Ramos (cell line): ENCODE results near the gene CYYR1.

Experiments
- in situ Hi-C: fragments of 300-500 bp; cut with MboI; formaldehyde crosslinking; loops from one replicate; pipeline ENCODE4 v1.14.3; 2022; ENCODE audit warnings: low sequenced_read_pairs; ENCODE audit not compliant: unreplicated experiment

CYYR1 gene

GRCh38 chr21:26555540-26556146 lies 17.4 kb downstream of the CYYR1 start:
- in situ Hi-C loops, result no loop called here

- in situ Hi-C loops, result no loop called here
These were observed 18.7 kb downstream of the CYYR1 start for GRCh38 chr21:26554365-26554764.

DNA sequence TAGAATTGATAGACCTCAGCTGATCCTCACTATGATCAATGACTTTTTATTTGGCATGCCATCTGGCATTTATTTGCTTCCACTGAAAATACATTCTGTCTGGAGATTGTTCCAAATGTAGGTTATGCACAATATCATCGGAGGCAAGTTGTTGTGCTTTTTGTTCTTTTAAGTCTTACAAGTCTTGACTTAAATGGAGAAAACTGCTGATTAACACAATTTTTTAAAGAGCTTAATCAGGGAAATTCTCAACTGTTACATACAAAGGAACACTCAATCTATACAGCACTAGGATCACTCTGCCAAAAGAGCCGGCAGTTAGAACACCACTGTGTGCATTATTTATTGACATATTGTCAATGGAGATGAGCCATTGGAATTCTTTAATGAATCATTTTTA lies 19.2 kb downstream of the CYYR1 start:
- in situ Hi-C loops, result no loop called here

DNA sequence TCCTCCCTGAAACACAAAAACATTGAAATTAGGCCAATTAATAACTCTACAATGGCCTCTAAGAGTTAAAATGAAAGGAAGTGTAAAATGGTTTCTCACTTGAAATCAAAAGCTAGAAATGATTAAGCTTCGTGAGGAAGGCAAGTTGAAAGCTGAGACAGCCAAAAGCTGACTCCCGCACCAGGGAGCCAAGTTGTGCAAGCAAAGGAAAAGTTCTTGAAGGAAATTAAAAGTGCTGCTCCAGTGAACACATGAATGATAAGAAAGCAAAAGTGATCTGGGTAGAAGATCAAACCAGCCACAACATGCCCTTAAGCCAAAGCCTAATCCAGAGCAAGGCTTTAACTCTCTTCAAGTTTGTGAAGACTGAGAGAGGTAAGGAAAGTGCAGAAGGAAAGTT lies 22.8 kb downstream of the CYYR1 start:
- in situ Hi-C loops, result no loop called here

- in situ Hi-C loops, result no loop called here
These were observed 26.5 kb downstream of the CYYR1 start for GRCh38 chr21:26546446-26547097.

DNA sequence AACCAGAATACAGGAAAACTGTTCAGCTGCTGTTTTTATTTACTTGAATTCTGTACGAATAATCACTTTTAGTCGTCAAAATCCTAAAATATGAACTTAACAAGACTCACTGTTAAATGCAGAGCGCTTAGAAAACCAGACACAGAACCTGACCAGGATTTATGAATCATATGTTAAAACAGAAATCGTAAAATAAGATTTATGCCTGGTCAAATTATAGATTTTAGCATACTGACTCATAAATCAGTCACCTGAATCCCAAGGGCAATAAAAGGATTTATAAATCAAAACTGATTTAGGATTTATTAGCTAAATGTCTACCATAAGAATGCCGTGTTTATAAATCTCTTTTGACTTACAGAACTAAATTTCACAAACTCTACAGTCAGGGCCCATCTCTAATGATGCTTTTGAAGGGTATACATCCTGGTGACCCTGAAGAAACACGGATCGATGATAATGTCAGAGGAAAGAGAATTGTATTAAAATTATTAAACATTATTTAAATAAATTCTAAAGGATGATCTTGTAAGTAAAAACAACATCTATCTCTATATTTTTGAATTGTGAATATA lies 28.8 kb downstream of the CYYR1 start:
- in situ Hi-C loops, result no loop called here

GRCh38 chr21:26540651-26541050 lies 32.4 kb downstream of the CYYR1 start:
- in situ Hi-C loops, result no loop called here

DNA sequence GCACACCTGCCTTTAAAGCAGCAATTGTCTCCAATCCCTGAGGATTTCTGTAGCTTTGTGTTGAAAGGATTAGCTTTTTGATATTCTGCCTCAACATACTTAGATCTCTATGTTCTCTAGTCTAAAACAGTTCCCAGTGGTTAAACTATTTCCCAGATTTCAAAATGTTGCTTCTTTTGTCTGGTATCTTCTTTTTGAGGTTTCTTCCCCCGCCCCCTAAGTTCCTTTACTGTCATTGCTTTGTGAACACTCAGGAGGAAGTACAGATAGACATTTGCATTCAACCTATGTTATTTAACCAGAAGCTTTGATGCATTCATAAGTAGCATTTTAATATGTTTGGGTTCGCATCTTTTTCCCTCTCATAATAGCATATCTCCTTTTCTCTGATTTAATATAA lies 33.5 kb downstream of the CYYR1 start:
- in situ Hi-C loops, result no loop called here

- in situ Hi-C loops, result no loop called here
These were observed 38.6 kb downstream of the CYYR1 start for GRCh38 chr21:26534517-26534916.

GRCh38 chr21:26532208-26532607 lies 40.9 kb downstream of the CYYR1 start:
- in situ Hi-C loops, result no loop called here

DNA sequence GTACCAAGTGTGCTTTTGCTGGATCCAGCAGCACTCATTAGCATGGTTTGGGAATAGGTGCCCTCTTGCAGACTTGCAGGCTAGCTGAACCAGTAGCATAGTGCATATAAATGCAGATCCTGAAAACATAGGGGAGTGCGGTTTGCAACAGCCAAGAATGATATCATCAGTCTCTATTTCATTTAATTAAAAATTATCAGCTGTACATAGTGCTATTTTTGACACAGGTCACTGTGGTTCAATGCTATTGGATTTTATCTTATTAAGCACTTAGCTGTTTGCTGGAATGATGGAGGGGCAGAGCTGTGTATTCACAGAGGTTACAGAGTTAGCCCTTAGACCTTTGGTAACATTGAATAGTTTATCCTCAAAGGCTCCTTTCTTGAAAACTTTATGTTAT lies 43.6 kb downstream of the CYYR1 start:
- in situ Hi-C loops, result no loop called here

DNA sequence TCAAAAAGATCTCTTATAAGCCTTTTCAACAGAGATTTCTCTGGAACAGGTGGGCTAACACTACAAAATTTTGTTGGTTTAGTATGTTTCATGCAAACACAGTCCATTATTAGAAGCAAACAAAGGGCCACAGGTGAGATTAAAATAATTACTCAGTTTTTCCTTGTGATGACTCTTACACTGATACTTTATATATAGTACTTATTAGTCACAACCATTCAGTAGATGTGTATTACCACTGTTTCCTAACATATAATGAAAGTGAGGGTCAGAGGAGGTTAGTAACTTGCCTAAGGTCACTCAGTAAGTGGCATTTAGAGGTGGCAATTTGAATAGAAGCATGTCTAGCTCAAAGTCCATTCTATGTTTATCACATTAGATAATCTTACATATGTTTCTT lies 44.2 kb downstream of the CYYR1 start:
- in situ Hi-C loops, result no loop called here

GRCh38 chr21:26522704-26523103 lies 50.4 kb downstream of the CYYR1 start:
- in situ Hi-C loops, result no loop called here

GRCh38 chr21:26519142-26519541 lies 53.9 kb downstream of the CYYR1 start:
- in situ Hi-C loops, result no loop called here

GRCh38 chr21:26515257-26515656 lies 57.8 kb downstream of the CYYR1 start:
- in situ Hi-C loops, result no loop called here

- in situ Hi-C loops, result no loop called here
These were observed 59.9 kb downstream of the CYYR1 start for GRCh38 chr21:26513212-26513611.

DNA sequence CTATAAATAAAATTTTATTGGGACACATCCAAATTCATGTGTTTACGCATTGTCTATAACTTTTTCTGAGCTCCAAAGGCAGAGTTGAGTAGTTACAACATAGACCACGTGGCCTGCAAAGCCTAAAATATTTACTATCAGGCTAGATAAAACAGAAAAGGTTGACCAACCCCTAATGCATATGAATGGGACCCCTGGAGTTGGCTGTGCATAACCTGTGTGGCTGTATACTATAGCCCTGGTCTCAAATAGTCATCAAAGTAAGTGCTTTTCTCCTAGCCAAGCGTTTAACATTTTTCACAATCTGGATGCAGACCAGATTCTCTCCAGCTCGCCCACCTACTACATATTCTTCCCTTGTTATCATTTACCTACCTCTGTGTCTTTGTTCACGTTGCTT lies 60.4 kb downstream of the CYYR1 start:
- in situ Hi-C loops, result no loop called here

DNA sequence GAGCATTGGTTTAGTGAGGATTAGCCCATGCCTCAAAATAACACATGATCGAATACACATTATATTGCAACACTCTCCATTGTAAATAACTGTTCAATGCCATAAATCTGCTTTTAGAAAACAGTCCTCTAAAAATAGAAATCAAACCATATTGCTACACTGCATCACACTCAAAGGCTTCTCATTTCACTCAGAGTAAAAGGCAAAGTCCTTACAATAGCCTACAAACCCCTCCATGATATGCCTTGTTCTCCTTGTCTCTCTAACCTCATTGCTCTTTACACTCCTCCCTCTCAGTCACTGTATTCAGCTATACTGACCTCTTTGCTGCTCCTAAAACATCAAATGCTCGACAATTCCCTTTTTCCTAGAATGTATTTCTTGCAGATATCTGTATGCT lies 64.2 kb downstream of the CYYR1 start:
- in situ Hi-C loops, result no loop called here

GRCh38 chr21:26506956-26507355 lies 66.1 kb downstream of the CYYR1 start:
- in situ Hi-C loops, result no loop called here

GRCh38 chr21:26505211-26505610 lies 67.9 kb downstream of the CYYR1 start:
- in situ Hi-C loops, result no loop called here

DNA sequence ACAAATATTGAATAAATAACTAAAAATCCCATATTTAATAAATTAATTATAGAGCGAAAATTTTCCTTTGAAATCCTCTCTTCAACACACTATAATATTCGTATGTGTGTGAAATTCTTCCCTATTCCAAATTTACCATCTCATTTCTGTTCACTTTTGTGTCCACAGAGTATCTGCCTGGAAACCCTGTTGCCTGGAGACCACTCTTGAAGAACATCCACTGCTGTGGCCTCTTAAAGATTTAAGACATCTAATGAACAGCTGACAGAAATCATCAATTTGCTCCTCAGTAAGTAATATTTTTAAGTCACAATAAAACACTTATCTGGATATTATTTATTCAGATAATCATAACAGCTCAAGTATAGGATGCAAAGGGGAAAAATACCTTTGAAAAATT lies 69.7 kb downstream of the CYYR1 start:
- in situ Hi-C loops, result no loop called here

- in situ Hi-C loops, result no loop called here
These were observed 71.5 kb downstream of the CYYR1 start for GRCh38 chr21:26501495-26502021.
